T-helper 9 cell (primary cell): ENCODE data around the gene ACTL6B.
"Not testable (repeated sequence)": the region's sequence is repeated elsewhere in the genome, so short reads cannot be mapped to it uniquely, and the experiment has no call there.

ENCODE experiments used
- DNase-seq: peaks from one replicate; pipeline ENCODE4 v3.0.0-alpha.2; 2020
- total RNA-seq, 2 donors: gene quantifications; one replicate each; lab custom pipeline; 2026; lab: John Stamatoyannopoulos, UW

ACTL6B gene
- total RNA-seq: 0 reads per million in 2 donors

GRCh38 chr7:100655908-100656674, at the start of gene ACTL6B:
ACTL6B (minus strand) TSS chr7:100656448; CDS start chr7:100656354, 94 bp downstream.
- DNase-seq: peak; percentile 46

GRCh38 chr7:100705320-100705752, 49.1 kb upstream of the ACTL6B start:
- DNase-seq: peak; percentile 75

GRCh38 chr7:100701089-100701488, 44.8 kb upstream of the ACTL6B start:
- DNase-seq: not testable (repeated sequence)

- DNase-seq: no peak
Observed at GRCh38 chr7:100699018-100699417, 42.8 kb upstream of the ACTL6B start.

GRCh38 chr7:100696123-100696521, 39.9 kb upstream of the ACTL6B start:
- no peak for DNase-seq

GRCh38 chr7:100694098-100694745, 38.0 kb upstream of the ACTL6B start, which contains the start of gene GIGYF1:
GIGYF1 (minus strand) TSS chr7:100694250; CDS start chr7:100688238, 6,012 bp downstream.
- DNase-seq: peak; percentile 68

- no peak for DNase-seq
Observed at GRCh38 chr7:100693312-100694097, 37.3 kb upstream of the ACTL6B start.

GRCh38 chr7:100692578-100692961, 36.3 kb upstream of the ACTL6B start:
- no peak for DNase-seq

GRCh38 chr7:100691676-100692577, 35.7 kb upstream of the ACTL6B start:
- peak; percentile 84 for DNase-seq

GRCh38 chr7:100689230-100690135, 33.2 kb upstream of the ACTL6B start:
- DNase-seq: no peak

GRCh38 chr7:100688326-100688860, 32.1 kb upstream of the ACTL6B start:
- no peak for DNase-seq

- DNase-seq: no peak
Observed at GRCh38 chr7:100687751-100688300, 31.6 kb upstream of the ACTL6B start.

- DNase-seq: no peak
Observed at GRCh38 chr7:100687261-100687660, 31.0 kb upstream of the ACTL6B start.

GRCh38 chr7:100686822-100687211, 30.6 kb upstream of the ACTL6B start:
- DNase-seq: no peak

GRCh38 chr7:100686201-100686821, 30.1 kb upstream of the ACTL6B start:
- no peak for DNase-seq

GRCh38 chr7:100685631-100686145, 29.4 kb upstream of the ACTL6B start:
- DNase-seq: no peak

GRCh38 chr7:100685049-100685605, 28.9 kb upstream of the ACTL6B start:
- DNase-seq: no peak

- no peak for DNase-seq
Observed at GRCh38 chr7:100684534-100685042, 28.3 kb upstream of the ACTL6B start.
